Progenitor cell of endocrine pancreas (in vitro differentiated cells): Measurements from ENCODE around the gene FAT1. TPM values are rescaled to one million over a fixed set of nuclear protein-coding genes. Genes with fewer than 3 reads are reported as not detected.

Experiments used
- DNase-seq: peaks from one replicate; pipeline ENCODE4 v3.0.0; 2021; ENCODE audit warnings: low spot score; ENCODE audit not compliant: unreplicated experiment
- H3K27ac Mint-ChIP-seq: 2 replicates; pipeline ENCODE4 v1.8.0; 2021; ENCODE audit warnings: mild to moderate bottlenecking, moderate library complexity, mixed read lengths
- H3K27me3 Mint-ChIP-seq: 2 replicates; pipeline ENCODE4 v1.8.0; 2021; ENCODE audit warnings: mixed read lengths
- H3K36me3 Mint-ChIP-seq: 2 replicates; pipeline ENCODE4 v1.8.0; 2022; ENCODE audit warnings: mixed read lengths; ENCODE audit not compliant: insufficient read depth
- H3K4me1 Mint-ChIP-seq: 2 replicates; pipeline ENCODE4 v1.8.0; 2021; ENCODE audit warnings: low read depth, mixed read lengths
- H3K4me3 Mint-ChIP-seq: 2 replicates; pipeline ENCODE4 v1.8.0; 2021; ENCODE audit warnings: low read depth, mild to moderate bottlenecking, moderate library complexity, mixed read lengths
- H3K9me3 Mint-ChIP-seq: 2 replicates; pipeline ENCODE4 v1.8.0; 2021; ENCODE audit warnings: low read depth, mixed read lengths
- CTCF ChIP-seq: fragments of 200-600 bp; sonication (generic); IDR thresholded peaks from one replicate; pipeline ENCODE4 v1.5.0; 2021; ENCODE audit warnings: antibody characterized with exemption, mild to moderate bottlenecking; ENCODE audit not compliant: unreplicated experiment
- total RNA-seq: library from RNA; stranded (reverse); gene quantifications from 2 replicates; pipeline ENCODE4 v1.2.1, GENCODE V29; 2021

FAT1 gene
- total RNA-seq, 1 donor from 2014 or later: 264 TPM

GRCh38 chr4:186622788-186623464 lies 100.7 kb downstream of the FAT1 start:
- H3K4me1 Mint-ChIP-seq: no peaks in the 10 kb centered on the region
- H3K27me3 Mint-ChIP-seq: no peaks in the 10 kb centered on the region
- no peaks in the 10 kb centered on the region for H3K9me3 Mint-ChIP-seq
- TF ChIP-seq CTCF: no peak
- H3K4me3 Mint-ChIP-seq: no peak overlapping the region
- DNase-seq: no peak
- peaks cover 63% of the 10 kb centered on the region for H3K36me3 Mint-ChIP-seq
- no peak overlapping the region for H3K27ac Mint-ChIP-seq

- Mint-ChIP-seq H3K36me3 (peaks cover 59% of the 10 kb centered on the region), H3K27ac (no peak overlapping the region), H3K4me3 (no peak overlapping the region), H3K4me1 (no peaks in the 10 kb centered on the region), H3K9me3 (no peaks in the 10 kb centered on the region), H3K27me3 (no peaks in the 10 kb centered on the region)
- no peak for TF ChIP-seq CTCF
- no peak for DNase-seq
Observed at GRCh38 chr4:186621959-186622553, 101.6 kb downstream of the FAT1 start.

- H3K27me3 Mint-ChIP-seq: no peaks in the 10 kb centered on the region
- H3K4me1 Mint-ChIP-seq: no peaks in the 10 kb centered on the region
- H3K27ac Mint-ChIP-seq: no peak overlapping the region
- DNase-seq: no peak
- H3K4me3 Mint-ChIP-seq: no peak overlapping the region
- no peak for TF ChIP-seq CTCF
- no peaks in the 10 kb centered on the region for H3K9me3 Mint-ChIP-seq
- H3K36me3 Mint-ChIP-seq: peaks cover 74% of the 10 kb centered on the region
Observed at GRCh38 chr4:186619088-186619487, 104.6 kb downstream of the FAT1 start.

- Mint-ChIP-seq H3K4me1 (no peaks in the 10 kb centered on the region), H3K36me3 (peaks cover 69% of the 10 kb centered on the region), H3K4me3 (no peak overlapping the region), H3K9me3 (no peaks in the 10 kb centered on the region), H3K27me3 (no peaks in the 10 kb centered on the region), H3K27ac (no peak overlapping the region)
- no peak for DNase-seq
- no peak for TF ChIP-seq CTCF
Observed at GRCh38 chr4:186617921-186618320, 105.7 kb downstream of the FAT1 start.

GRCh38 chr4:186607490-186607889 lies 116.2 kb downstream of the FAT1 start:
- Mint-ChIP-seq H3K27me3 (no peaks in the 10 kb centered on the region), H3K27ac (no peak overlapping the region), H3K9me3 (no peaks in the 10 kb centered on the region), H3K4me1 (no peaks in the 10 kb centered on the region), H3K4me3 (no peak overlapping the region), H3K36me3 (peaks cover 70% of the 10 kb centered on the region)
- no peak for TF ChIP-seq CTCF
- DNase-seq: no peak
